ENCODE measurements around the gene ZNF155.
A peak's percentile ranks its signal among the peaks of the same experiment; 100 is the strongest.

The ZNF155 gene

GRCh38 chr19:44005973-44006372 is 22.0 kb downstream of the ZNF155 start:
- DNase-seq: no peak

- no peak for DNase-seq
Measured at GRCh38 chr19:44007473-44007872, 23.5 kb downstream of the ZNF155 start.

- DNase-seq: no peak
Measured at GRCh38 chr19:44010468-44010867, 26.5 kb downstream of the ZNF155 start.

- no peak for DNase-seq
Measured at GRCh38 chr19:44019498-44019897, 35.5 kb downstream of the ZNF155 start.

GRCh38 chr19:44021221-44021620 is 37.2 kb downstream of the ZNF155 start:
- no peak for DNase-seq

- no peak for DNase-seq
Measured at GRCh38 chr19:44024900-44025216, 40.9 kb downstream of the ZNF155 start.

GRCh38 chr19:44025217-44025936 is 41.4 kb downstream of the ZNF155 start, which contains the start of gene ZNF222:
TSS of gene ZNF222 (plus strand) at chr19:44025379. CDS start at chr19:44025437, 58 bp downstream.
- DNase-seq: peak; percentile 50

- DNase-seq: no peak
Measured at GRCh38 chr19:44026622-44027021, 42.6 kb downstream of the ZNF155 start.

- no peak for DNase-seq
Measured at GRCh38 chr19:44032001-44032610, 48.1 kb downstream of the ZNF155 start.

- no peak for DNase-seq
Measured at GRCh38 chr19:44042147-44042546, 58.2 kb downstream of the ZNF155 start.

All from T-helper 9 cell (primary cell).